NB4 (cell line): ENCODE data around the gene NTSR2.

Experiments used
- DNase-seq: peaks from one replicate; pipeline ENCODE4 v3.0.0; 2010; ENCODE audit warnings: low read depth
- H3K4me3 ChIP-seq: one replicate; pipeline ENCODE4 v1.5.1; 2011; ENCODE audit warnings: mild to moderate bottlenecking, low read depth, low read length, moderate library complexity
- CTCF ChIP-seq: IDR thresholded peaks from one replicate; pipeline ENCODE4 v1.5.1; 2012; ENCODE audit warnings: low read depth, low read length
- MAX ChIP-seq: IDR thresholded peaks from 2 replicates; pipeline ENCODE4 v1.6.1; 2011; ENCODE audit warnings: low read depth, low read length
- MYC ChIP-seq: IDR thresholded peaks from 2 replicates; pipeline ENCODE4 v1.6.1; 2011; ENCODE audit warnings: low read depth, low read length
- POLR2A ChIP-seq: IDR thresholded peaks from 2 replicates; pipeline ENCODE4 v1.6.1; 2011; ENCODE audit warnings: mild to moderate bottlenecking; ENCODE audit not compliant: insufficient read length; ENCODE audit errors: extremely low read depth

NTSR2 gene

GRCh38 chr2:11647834-11648600 lies 22.0 kb downstream of the NTSR2 start:
- TF ChIP-seq MAX (no peak), CTCF (no peak), MYC (no peak), POLR2A (no peak)
- DNase-seq, result no peak
- no peak overlapping the region for H3K4me3 ChIP-seq

GRCh38 chr2:11646530-11646929 lies 23.5 kb downstream of the NTSR2 start:
- H3K4me3 ChIP-seq, result no peak overlapping the region
- no peak for DNase-seq
- TF ChIP-seq MAX (no peak), POLR2A (no peak), MYC (no peak), CTCF (no peak)

GRCh38 chr2:11644293-11644692 lies 25.7 kb downstream of the NTSR2 start:
- no peak for DNase-seq
- H3K4me3 ChIP-seq, result no peak overlapping the region
- no peak for TF ChIP-seq CTCF
- TF ChIP-seq MYC, result no peak
- TF ChIP-seq MAX, result no peak

- no peak overlapping the region for H3K4me3 ChIP-seq
- DNase-seq, result no peak
- TF ChIP-seq MYC (no peak), MAX (no peak), CTCF (no peak), POLR2A (no peak)
These were observed 27.0 kb downstream of the NTSR2 start for GRCh38 chr2:11642972-11643371.

- no peak overlapping the region for H3K4me3 ChIP-seq
- TF ChIP-seq MYC (no peak), POLR2A (no peak), CTCF (no peak), MAX (no peak)
- no peak for DNase-seq
These were observed 29.9 kb downstream of the NTSR2 start for GRCh38 chr2:11640132-11640531.

GRCh38 chr2:11639503-11639902 lies 30.5 kb downstream of the NTSR2 start:
- DNase-seq, result no peak
- no peak for TF ChIP-seq POLR2A
- TF ChIP-seq MAX, result no peak
- no peak for TF ChIP-seq MYC
- no peak for TF ChIP-seq CTCF
- H3K4me3 ChIP-seq, result no peak overlapping the region
